ENCODE measurements around the gene STAT2.

GRCh38 chr12:56398324-56398723 lies 38.4 kb upstream of the STAT2 start:
- TF ChIP-seq REST (IDR thresholded peaks at IDR 0.05; ENCODE audit: insufficient read depth in 1 of 2, low read depth in 2 of 2, low read length in 1 of 2) (no peak), SIN3A (IDR thresholded peaks at IDR 0.05; ENCODE audit: borderline replicate concordance, insufficient read depth, low read depth, low read length) (no peak)
- TF ChIP-seq, protein P1, sequence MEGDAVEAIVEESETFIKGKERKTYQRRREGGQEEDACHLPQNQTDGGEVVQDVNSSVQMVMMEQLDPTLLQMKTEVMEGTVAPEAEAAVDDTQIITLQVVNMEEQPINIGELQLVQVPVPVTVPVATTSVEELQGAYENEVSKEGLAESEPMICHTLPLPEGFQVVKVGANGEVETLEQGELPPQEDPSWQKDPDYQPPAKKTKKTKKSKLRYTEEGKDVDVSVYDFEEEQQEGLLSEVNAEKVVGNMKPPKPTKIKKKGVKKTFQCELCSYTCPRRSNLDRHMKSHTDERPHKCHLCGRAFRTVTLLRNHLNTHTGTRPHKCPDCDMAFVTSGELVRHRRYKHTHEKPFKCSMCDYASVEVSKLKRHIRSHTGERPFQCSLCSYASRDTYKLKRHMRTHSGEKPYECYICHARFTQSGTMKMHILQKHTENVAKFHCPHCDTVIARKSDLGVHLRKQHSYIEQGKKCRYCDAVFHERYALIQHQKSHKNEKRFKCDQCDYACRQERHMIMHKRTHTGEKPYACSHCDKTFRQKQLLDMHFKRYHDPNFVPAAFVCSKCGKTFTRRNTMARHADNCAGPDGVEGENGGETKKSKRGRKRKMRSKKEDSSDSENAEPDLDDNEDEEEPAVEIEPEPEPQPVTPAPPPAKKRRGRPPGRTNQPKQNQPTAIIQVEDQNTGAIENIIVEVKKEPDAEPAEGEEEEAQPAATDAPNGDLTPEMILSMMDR (IDR thresholded peaks at IDR 0.05): no peak
